T47D (cell line): Measurements from ENCODE around the gene SLC30A4.

ENCODE experiments used
- DNase-seq, 2 experiments: peaks; one replicate each; pipeline versions ENCODE4 v3.0.0 to v3.0.0-alpha.2; 2011 to 2012; ENCODE audit warnings: low read depth in 1 of 2, low spot score in 1 of 2
- JUND ChIP-seq: IDR thresholded peaks from 2 replicates; pipeline ENCODE4 v1.6.1; 2012; ENCODE audit warnings: low read depth
- in situ Hi-C: cut with HindIII; loops from 2 replicates; pipeline ENCODE4 v1.10.0; 2016; ENCODE audit warnings: low sequenced_read_pairs, low pct_unique_long_range_greater_than_20kb

SLC30A4 gene

GRCh38 chr15:45522328-45523165 lies at the start of gene SLC30A4:
Gene SLC30A4 (minus strand): TSS chr15:45522755. CDS start chr15:45522354, 401 bp downstream.
- TF ChIP-seq JUND = no peak
- in situ Hi-C loops = no loop called here
- peak; percentile 87 to 89 for DNase-seq

- DNase-seq = no peak
- TF ChIP-seq JUND = no peak
- in situ Hi-C loops = no loop called here
These were observed 33.5 kb upstream of the SLC30A4 start for GRCh38 chr15:45555934-45556608.

- in situ Hi-C loops = no loop called here
- TF ChIP-seq JUND = no peak
- no peak for DNase-seq
These were observed 29.1 kb upstream of the SLC30A4 start for GRCh38 chr15:45551676-45552075.

DNA sequence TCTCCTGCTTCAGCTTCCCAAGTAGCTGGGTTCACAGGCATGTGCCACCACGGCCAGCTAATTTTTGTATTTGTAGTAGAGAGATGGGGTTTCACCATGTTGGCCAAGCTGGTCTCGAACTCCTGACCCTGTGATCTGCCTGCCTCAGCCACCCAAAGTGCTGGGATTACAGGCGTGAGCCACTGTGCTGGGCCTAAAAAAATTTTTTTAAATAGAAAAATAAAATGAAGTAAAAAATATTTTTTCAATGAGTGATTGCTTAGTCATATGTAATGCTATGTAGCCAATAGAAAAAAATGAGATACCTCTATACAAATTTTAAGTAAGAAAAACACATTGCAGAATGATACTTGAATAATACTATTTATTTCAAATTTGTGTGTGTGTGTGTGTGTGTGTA lies 27.9 kb upstream of the SLC30A4 start:
- in situ Hi-C loops = no loop called here
- no peak for DNase-seq
- TF ChIP-seq JUND = no peak

DNA sequence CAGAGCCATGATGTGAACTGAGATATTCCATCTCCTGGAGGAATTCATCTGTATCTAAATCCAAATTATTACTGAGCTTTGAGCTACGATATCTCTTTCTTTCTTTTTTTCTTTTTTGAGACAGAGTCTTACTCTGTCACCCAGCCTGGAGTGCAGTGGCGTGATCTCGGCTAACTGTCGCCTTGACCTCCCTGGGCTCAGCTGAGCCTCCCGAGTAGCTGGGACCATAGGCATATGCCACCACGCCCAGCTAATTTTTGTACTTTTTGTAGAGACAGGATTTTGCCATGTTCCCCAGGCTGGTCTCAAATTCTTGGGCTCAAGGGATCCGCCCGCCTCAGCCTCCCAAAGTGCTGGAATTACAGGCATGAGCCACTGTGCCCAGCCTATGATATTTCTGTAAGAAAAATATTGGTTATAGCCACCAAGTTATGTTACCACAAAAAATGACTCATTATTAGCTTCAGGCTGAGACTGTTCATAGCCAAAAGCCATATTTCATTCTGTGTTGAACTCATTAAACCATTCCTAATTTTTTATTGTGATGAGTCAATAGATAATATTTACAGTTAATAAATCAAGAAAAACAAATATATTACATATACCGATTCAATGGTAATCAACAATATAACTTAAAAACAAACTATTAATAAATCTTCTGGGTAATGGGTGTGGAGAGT lies 27.1 kb upstream of the SLC30A4 start:
- TF ChIP-seq JUND = no peak
- no peak for DNase-seq
- in situ Hi-C loops = no loop called here

- no peak for TF ChIP-seq JUND
- in situ Hi-C loops = no loop called here
- peak; percentile 15 to 98 for DNase-seq
These were observed 26.4 kb upstream of the SLC30A4 start for GRCh38 chr15:45548753-45549520.

DNA sequence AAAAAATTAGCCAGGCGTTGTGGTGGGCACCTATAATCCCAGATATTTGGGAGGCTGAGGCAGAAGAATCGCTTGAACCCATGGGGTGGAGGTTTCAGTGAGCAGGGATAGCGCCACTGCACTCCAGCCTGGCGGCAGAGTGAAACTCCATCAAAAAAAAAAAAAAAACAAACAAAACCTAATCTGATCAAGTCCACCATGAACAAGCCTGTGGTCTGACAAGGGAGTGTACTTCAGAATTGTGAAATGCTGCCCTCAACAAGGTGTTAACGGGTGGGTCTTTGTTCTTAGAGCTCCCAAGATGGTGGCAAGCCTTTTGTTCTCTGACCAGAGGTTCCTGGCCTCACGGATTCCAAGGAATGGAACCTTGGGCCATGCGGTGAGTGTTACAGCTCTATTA lies 24.2 kb upstream of the SLC30A4 start:
- in situ Hi-C loops = no loop called here
- no peak for TF ChIP-seq JUND

DNA sequence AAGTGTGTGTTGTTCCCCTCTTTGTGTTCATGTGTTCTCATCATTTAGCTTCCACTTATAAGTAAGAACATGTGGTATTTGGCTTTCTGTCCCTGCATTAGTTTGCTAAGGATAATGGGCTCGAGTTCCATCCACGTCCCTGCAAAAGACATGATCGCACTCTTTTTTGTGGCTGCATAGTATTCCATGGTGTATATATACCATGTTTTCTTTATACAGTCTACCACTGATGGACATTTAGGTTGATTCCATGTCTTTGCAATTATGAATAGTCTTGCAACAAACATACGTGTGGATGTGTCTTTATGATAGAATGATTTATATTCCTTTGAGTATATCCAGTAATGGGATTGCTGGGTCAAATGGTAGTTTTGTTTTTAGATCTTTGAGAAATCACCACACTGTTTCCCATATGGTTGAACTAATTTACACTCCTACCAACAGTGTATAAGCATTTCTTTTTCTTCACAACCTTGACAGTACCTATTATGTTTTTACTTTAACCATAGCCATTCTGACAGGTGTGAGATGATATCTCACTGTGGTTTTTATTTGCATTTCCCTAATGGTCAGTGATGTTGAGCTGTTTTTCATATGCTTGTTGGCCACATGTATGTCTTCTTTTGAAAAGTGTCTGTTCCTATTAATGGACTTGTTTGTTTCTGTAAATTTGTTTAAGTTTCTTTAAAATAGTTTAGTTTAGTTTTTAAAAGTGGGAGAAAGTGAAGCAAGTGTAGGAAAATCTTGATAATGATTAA lies 21.9 kb upstream of the SLC30A4 start:
- in situ Hi-C loops = no loop called here
- no peak for TF ChIP-seq JUND
- no peak for DNase-seq

More for the DNA sequence above, 24.2 kb upstream of the SLC30A4 start:
- DNase-seq = no peak

DNA sequence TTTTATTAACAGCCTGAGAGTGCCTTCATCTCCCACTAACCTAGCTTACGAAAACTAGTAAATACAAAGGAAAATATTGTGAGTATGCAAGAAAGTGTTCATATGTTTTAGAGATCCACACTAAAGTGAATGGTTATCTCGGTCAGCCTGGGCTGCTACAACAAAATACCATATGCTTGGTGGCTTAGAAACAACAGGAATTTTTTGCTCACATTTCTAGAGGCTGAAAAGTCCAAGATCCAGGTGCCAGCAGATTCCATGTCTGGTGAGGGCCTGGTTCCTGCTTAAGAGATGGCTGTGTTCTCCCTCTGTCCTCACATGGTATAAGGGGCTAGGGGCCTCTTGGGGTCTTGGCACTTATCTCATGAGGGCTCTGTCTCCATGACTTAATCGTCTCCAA lies 20.5 kb upstream of the SLC30A4 start:
- in situ Hi-C loops = no loop called here
- DNase-seq = no peak

DNA sequence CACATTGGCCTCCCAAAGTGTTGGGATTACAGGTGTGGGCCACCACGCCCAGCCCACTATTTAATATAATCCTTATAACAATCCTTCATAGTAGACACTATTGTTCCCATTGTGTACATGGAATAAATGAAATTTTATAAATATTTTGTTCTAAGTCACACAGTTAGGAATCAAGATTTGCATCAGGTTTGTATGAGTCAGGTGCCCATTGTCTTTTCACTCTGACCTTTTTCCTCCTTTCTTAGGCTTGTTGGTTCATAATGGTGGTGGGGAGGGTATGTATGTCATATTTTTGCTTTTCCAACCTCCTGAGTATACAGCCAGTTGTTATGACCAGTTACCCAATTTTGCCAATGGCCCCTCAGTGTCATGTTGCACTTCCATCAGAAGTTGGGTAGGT lies 18.0 kb upstream of the SLC30A4 start:
- no peak for TF ChIP-seq JUND
- in situ Hi-C loops = no loop called here
- no peak for DNase-seq

More for the DNA sequence above, 20.5 kb upstream of the SLC30A4 start:
- TF ChIP-seq JUND = no peak

DNA sequence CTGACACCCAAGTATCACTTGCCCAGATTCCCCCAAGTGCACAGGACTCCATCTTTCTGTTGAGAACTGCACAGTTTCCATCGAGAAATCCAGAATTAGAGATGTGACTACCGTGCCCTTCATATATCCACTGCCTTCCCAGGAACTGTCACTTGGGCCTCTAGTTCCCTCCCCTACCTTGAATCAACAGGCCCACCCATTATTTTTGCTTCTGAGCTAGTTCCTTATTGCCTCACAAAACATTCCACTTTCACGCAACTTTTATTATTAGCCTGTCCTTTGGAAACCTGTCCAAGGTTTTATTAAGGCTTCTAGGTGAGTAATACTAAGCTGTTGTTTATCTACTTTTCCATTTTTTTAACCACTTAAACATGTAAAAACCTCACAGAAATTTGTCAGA lies 17.1 kb upstream of the SLC30A4 start:
- TF ChIP-seq JUND = no peak
- in situ Hi-C loops = no loop called here
- no peak for DNase-seq

DNA sequence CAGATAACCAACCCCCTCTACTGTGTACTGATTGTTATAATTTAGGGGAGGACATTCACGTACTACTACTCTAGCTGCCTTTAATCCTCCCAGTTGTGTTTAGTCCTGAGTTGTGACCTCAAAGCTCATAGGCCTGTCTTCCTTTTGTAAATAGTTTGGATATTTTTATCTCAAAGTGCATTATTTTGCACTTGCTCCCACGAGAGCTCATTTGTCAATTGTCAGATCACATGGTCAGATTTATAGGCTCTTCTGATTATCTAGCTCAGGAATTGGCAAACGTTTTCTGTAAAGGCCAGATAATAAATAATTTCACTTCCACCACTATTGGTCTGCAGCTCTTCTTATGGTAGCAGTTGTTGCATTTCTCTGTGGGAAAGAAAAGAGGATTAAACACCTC lies 14.4 kb upstream of the SLC30A4 start:
- in situ Hi-C loops = no loop called here
- TF ChIP-seq JUND = no peak
- no peak for DNase-seq
